Activated CD4-positive, alpha-beta memory T cell treated with anti-CD3 and anti-CD28 coated beads for 36 hours (primary cell): ENCODE data around the gene CALN1. TPM values are rescaled to one million over a fixed set of nuclear protein-coding genes. Genes with fewer than 3 reads are reported as not detected.

ENCODE experiments used
- CTCF ChIA-PET: fragments of 350-600 bp; sonication (Branson Sonifier 250); formaldehyde crosslinking; loops from one replicate; lab custom pipeline; 2021; ENCODE audit warnings: antibody characterized with exemption, inconsistent platforms; lab: Charles Lee
- POLR2A ChIA-PET: fragments of 350-600 bp; sonication (Branson Sonifier 250); formaldehyde crosslinking; loops from one replicate; lab custom pipeline; 2021; ENCODE audit warnings: antibody characterized with exemption; lab: Charles Lee
- DNase-seq: peaks from one replicate; pipeline ENCODE4 v3.0.0-alpha.2; 2020
- H3K27ac Mint-ChIP-seq: one replicate; pipeline ENCODE4 v1.8.0; 2021; ENCODE audit warnings: mixed read lengths
- H3K27me3 Mint-ChIP-seq: one replicate; pipeline ENCODE4 v1.8.0; 2021; ENCODE audit warnings: mixed read lengths
- H3K36me3 Mint-ChIP-seq: one replicate; pipeline ENCODE4 v1.8.0; 2021; ENCODE audit warnings: mixed read lengths
- H3K4me1 Mint-ChIP-seq: one replicate; pipeline ENCODE4 v1.8.0; 2021; ENCODE audit warnings: low read depth, mixed read lengths
- H3K4me3 Mint-ChIP-seq: one replicate; pipeline ENCODE4 v1.8.0; 2021; ENCODE audit warnings: mild to moderate bottlenecking, mixed read lengths
- H3K9me3 Mint-ChIP-seq: one replicate; pipeline ENCODE4 v1.8.0; 2021; ENCODE audit warnings: mixed read lengths
- intact Hi-C: fragments of 100-400 bp; cut with micrococcal nuclease; formaldehyde crosslinking; loops from one replicate; pipeline ENCODE4 v1.15.1; 2023
- total RNA-seq, 2 experiments: library from RNA; stranded (reverse); gene quantifications; one replicate each; pipeline ENCODE4 v1.2.3, GENCODE V29; 2021

CALN1 gene
- total RNA-seq, 2 experiments from 2014 or later, result not detected

DNA sequence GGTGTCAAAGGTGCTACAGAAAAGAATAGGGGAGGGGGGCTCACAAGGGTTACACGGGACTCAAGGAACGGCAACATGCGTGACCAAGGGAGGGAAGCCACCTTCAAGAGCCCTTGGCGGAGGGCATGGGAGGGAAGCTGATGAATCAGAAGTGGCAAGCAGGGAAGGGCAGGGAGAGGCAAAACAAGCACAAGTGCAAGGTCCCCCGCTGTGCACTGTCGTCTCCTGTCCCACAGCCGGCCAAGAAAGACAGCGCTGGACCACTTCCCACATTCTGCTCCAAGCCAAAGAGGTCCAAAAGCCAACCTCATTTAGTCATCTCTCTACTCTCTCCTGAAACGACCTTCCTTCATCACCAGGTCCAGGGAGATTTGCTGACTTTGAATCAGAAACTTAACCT lies 102.7 kb downstream of the CALN1 start:
- H3K4me3 Mint-ChIP-seq, result no peak overlapping the region
- no peak for DNase-seq
- H3K27ac Mint-ChIP-seq, result no peak overlapping the region
- CTCF ChIA-PET, result no interaction called here
- H3K36me3 Mint-ChIP-seq, result no peaks in the 10 kb centered on the region
- H3K9me3 Mint-ChIP-seq, result no peaks in the 10 kb centered on the region
- intact Hi-C loops, result no loop called here
- no peaks in the 10 kb centered on the region for H3K27me3 Mint-ChIP-seq
- no peaks in the 10 kb centered on the region for H3K4me1 Mint-ChIP-seq
- POLR2A ChIA-PET, result no interaction called here

DNA sequence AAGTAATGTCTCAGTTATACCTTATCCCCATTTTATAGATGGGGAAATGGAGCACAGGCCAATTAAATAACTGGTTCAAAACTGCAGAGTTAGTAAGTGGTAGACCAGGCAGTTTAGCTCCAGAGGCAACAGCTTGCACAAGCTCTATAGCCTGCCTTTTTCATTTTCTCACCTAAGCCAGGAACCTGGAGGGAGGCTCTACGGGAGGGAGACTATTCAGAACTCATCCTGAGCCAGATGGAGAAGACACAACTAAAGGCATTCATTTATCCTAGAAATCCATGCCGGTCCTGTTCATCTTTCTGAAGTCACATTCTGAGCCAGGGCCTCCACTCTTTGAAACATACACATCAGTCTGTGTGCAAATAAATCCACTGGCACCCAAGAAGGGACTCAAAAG lies 103.2 kb downstream of the CALN1 start:
- no peak for DNase-seq
- H3K9me3 Mint-ChIP-seq, result no peaks in the 10 kb centered on the region
- ChIA-PET POLR2A (no interaction called here), CTCF (no interaction called here)
- H3K4me3 Mint-ChIP-seq, result no peak overlapping the region
- H3K4me1 Mint-ChIP-seq, result no peaks in the 10 kb centered on the region
- H3K36me3 Mint-ChIP-seq, result no peaks in the 10 kb centered on the region
- intact Hi-C loops, result no loop called here
- no peak overlapping the region for H3K27ac Mint-ChIP-seq
- H3K27me3 Mint-ChIP-seq, result no peaks in the 10 kb centered on the region

DNA sequence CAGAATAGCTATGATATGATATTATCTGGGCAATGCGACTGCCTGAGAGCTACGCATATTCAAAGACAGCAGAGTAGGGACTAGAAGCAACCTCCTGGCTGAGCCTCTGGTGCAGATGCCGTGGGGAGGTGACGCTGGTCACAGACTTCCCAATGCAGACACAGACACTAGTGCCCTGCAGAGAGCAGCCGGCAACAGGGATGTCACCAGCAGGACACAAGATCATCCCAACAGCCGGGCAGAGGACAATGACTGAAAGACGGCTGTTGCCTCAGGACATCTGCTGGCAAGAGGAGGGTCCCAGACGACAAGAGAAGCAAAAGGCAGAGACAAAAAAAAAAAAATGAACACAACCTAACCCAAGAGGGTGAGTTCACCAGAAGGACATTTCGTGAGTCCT lies 104.6 kb downstream of the CALN1 start:
- ChIA-PET CTCF (no interaction called here), POLR2A (no interaction called here)
- DNase-seq, result no peak
- Mint-ChIP-seq H3K27me3 (no peaks in the 10 kb centered on the region), H3K9me3 (no peaks in the 10 kb centered on the region), H3K4me3 (no peak overlapping the region), H3K27ac (no peak overlapping the region), H3K4me1 (no peaks in the 10 kb centered on the region), H3K36me3 (no peaks in the 10 kb centered on the region)
- intact Hi-C loops, result no loop called here

DNA sequence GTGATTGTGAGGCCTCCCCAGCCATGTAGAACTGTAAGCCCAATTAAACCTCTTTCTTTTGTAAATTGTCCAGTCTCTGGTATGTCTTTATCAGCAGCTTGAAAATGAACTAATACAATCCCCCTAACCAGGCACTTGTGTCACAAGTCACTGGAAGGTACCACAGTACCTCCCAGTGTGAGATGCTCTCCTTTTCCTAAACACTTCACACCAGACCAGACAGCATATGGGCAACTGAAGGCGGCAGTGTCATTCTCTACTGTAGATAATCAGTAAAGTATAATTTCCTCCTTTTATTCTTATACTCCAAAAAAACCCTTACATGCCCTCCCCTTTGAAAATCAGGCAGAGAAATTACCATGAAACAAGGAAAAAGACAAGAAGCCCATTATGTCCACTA lies 113.2 kb downstream of the CALN1 start:
- ChIA-PET CTCF (no interaction called here), POLR2A (no interaction called here)
- no peaks in the 10 kb centered on the region for H3K36me3 Mint-ChIP-seq
- H3K9me3 Mint-ChIP-seq, result no peaks in the 10 kb centered on the region
- no peaks in the 10 kb centered on the region for H3K27me3 Mint-ChIP-seq
- no peak overlapping the region for H3K27ac Mint-ChIP-seq
- intact Hi-C loops, result no loop called here
- no peaks in the 10 kb centered on the region for H3K4me1 Mint-ChIP-seq
- no peak overlapping the region for H3K4me3 Mint-ChIP-seq
- DNase-seq, result no peak

DNA sequence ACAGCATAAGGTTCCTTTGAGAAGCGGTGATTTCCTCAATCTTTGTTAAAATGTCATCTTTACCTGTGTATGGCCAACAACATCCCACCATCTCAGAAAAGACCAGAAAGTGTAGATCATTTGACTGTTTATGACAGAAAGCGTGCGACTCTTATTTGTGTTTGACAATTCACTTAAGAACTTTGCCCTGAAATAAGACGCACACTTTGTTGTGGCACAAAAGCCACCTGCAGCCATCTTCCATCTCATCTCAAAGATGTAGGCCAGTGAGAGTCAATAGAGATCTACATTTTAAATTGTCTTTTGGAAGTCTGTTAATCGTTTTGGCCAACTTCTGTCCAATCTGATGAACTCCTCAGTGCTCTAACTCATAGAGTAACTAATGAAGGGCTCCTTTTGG lies 114.0 kb downstream of the CALN1 start:
- no peak overlapping the region for H3K4me3 Mint-ChIP-seq
- H3K27ac Mint-ChIP-seq, result no peak overlapping the region
- H3K4me1 Mint-ChIP-seq, result no peaks in the 10 kb centered on the region
- DNase-seq, result no peak
- intact Hi-C loops, result no loop called here
- H3K36me3 Mint-ChIP-seq, result no peaks in the 10 kb centered on the region
- no peaks in the 10 kb centered on the region for H3K9me3 Mint-ChIP-seq
- H3K27me3 Mint-ChIP-seq, result no peaks in the 10 kb centered on the region
- POLR2A ChIA-PET, result no interaction called here
- CTCF ChIA-PET, result no interaction called here

DNA sequence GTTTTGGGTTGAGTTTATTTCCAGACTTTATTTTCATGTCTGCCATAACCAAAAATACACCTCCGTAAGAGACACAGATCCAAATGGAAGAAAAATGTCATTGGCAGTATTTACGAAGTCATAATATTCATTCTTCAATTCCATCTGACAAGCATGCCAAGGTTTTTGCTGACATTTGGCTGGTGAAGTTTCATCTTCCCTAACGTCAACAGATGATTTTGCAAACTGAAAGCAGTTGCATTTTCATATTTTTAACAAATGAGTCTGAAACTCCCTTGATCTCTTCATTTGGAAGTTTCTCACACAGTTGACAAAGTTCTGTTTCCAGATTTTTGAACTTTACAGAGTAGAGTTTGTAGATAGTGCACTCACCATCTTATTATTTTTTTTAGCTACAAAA lies 114.5 kb downstream of the CALN1 start:
- Mint-ChIP-seq H3K36me3 (no peaks in the 10 kb centered on the region), H3K4me3 (no peak overlapping the region), H3K9me3 (no peaks in the 10 kb centered on the region), H3K4me1 (no peaks in the 10 kb centered on the region), H3K27me3 (no peaks in the 10 kb centered on the region), H3K27ac (no peak overlapping the region)
- intact Hi-C loops, result no loop called here
- POLR2A ChIA-PET, result no interaction called here
- CTCF ChIA-PET, result no interaction called here
- DNase-seq, result no peak

DNA sequence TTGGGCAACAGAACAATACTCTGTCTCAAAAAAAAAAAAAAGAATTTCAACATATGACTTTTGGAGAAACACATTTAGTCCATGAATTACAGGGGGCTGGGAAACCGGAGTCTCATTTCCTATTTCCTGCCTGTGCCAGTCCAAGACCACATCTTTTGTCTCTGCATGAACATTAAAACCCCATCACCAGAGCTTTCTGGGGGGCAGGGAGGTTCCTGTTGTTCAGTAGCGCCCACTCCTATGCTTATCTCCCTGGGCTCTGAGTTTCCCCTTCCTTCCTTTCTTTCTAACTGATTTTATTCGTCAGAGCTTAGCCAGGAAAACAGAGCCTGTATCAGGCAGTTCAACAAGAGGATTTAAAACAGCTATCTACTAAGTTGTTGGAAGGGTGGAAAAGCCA lies 119.3 kb downstream of the CALN1 start:
- Mint-ChIP-seq H3K27ac (no peak overlapping the region), H3K36me3 (no peaks in the 10 kb centered on the region), H3K4me3 (no peak overlapping the region), H3K27me3 (no peaks in the 10 kb centered on the region), H3K4me1 (no peaks in the 10 kb centered on the region), H3K9me3 (peaks cover 10% of the 10 kb centered on the region)
- POLR2A ChIA-PET, result no interaction called here
- DNase-seq, result no peak
- intact Hi-C loops, result no loop called here
- CTCF ChIA-PET, result no interaction called here

DNA sequence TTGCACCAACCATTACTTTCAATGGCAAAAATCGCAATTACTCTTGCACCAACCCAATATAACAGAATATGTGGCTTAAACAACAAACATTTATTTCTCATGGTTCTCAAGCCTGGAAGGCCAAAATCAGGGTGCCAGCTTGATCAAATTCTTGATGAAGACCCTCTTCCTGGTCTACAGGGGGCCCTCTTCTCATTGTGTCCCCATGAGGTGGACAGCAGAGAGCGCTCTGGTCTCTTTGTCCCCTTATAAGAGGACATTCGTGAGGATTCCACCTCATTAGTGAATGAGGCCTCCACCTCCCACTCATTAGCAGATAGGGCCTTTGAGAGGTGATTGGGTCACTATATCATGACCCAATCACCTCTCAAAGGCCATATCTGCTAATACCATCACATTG lies 120.0 kb downstream of the CALN1 start:
- POLR2A ChIA-PET, result no interaction called here
- no peak for DNase-seq
- Mint-ChIP-seq H3K36me3 (no peaks in the 10 kb centered on the region), H3K4me1 (no peaks in the 10 kb centered on the region), H3K27ac (no peak overlapping the region), H3K27me3 (no peaks in the 10 kb centered on the region), H3K9me3 (peaks cover 10% of the 10 kb centered on the region), H3K4me3 (no peak overlapping the region)
- intact Hi-C loops, result no loop called here
- CTCF ChIA-PET, result no interaction called here

DNA sequence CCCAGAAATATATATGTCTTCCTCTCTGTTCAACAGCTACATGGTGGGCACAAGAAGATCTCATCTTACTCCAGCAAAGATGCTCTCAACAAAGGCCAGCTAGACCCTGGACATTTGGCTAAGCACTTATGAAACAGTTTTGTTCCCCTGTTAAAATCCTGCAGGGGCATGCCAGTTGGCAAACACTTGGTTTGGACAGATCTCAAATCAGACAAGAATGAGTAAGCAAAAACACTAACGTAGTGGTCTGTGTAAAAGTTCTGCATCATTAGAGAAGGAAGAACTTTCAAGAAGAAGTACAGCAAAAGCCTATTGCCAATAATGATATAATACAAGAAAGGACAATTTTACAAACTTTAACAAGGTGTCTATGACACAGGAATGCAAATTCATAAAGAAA lies 125.6 kb downstream of the CALN1 start:
- Mint-ChIP-seq H3K9me3 (peaks cover 13% of the 10 kb centered on the region), H3K27me3 (no peaks in the 10 kb centered on the region), H3K4me3 (no peak overlapping the region), H3K4me1 (no peaks in the 10 kb centered on the region), H3K27ac (no peak overlapping the region), H3K36me3 (no peaks in the 10 kb centered on the region)
- ChIA-PET CTCF (no interaction called here), POLR2A (no interaction called here)
- intact Hi-C loops, result no loop called here
- DNase-seq, result no peak

DNA sequence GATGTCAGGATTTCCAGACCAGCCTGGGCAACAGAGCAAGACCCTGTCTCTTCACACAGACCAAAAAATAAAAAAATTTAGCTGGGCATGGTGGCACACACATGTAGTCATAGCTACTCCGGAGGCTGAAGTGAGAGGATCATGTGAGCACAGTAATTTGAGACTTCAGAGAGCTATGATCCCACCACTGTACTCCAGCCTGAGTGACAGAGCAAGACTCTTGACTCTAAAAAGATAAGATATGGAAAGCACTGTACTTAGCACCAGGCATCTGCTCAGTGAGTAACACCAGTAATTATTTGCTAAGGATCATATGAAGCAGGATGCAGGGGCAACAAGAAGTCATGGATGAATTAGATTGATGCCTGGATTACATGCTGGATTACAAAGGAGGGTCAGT lies 128.8 kb downstream of the CALN1 start:
- Mint-ChIP-seq H3K27ac (no peak overlapping the region), H3K27me3 (no peaks in the 10 kb centered on the region), H3K9me3 (peaks cover 3% of the 10 kb centered on the region), H3K36me3 (no peaks in the 10 kb centered on the region), H3K4me3 (no peak overlapping the region), H3K4me1 (no peaks in the 10 kb centered on the region)
- no peak for DNase-seq
- POLR2A ChIA-PET, result no interaction called here
- CTCF ChIA-PET, result no interaction called here
- intact Hi-C loops, result no loop called here

DNA sequence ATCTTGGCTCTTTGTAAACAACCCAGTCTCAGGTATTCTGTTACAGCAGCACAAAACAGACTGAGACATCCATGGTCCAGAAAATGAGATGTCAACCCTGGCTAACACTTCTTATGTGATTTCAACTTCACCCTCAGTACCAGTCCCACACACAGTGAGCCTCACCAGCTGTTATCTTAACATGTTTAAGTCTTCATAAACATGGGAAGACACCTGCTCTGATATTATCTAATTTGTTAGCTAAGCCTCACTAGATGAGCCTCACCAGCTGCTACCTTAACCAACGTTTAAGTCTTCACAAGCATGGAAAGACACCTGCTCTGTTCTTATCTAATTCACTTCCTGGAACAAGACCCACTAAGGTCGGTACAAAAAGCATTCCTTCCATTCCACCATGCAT lies 130.8 kb downstream of the CALN1 start:
- Mint-ChIP-seq H3K27me3 (no peaks in the 10 kb centered on the region), H3K4me3 (no peak overlapping the region), H3K9me3 (peaks cover 17% of the 10 kb centered on the region), H3K27ac (no peak overlapping the region), H3K4me1 (no peaks in the 10 kb centered on the region), H3K36me3 (no peaks in the 10 kb centered on the region)
- ChIA-PET POLR2A (no interaction called here), CTCF (no interaction called here)
- intact Hi-C loops, result no loop called here
- no peak for DNase-seq

DNA sequence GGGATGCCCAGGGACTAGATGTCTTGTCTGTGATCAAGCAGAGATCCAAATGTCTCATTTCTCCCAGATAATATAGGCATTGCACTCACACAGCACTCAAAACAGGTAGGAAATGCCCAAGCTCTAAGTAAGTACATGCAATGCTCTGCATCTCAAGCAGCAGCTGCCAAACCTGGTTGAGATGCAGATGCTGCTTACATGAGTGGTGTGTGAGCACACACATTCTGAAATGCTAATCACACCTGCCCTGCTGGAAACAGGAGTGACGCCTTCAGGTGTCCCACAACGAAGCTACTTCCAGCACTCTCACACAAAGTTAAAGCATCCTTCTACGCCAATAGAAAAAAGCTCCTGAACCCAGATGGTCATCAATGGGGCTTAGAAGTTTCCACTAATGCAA lies 132.9 kb downstream of the CALN1 start:
- Mint-ChIP-seq H3K27ac (no peak overlapping the region), H3K4me3 (no peak overlapping the region), H3K4me1 (no peaks in the 10 kb centered on the region), H3K36me3 (no peaks in the 10 kb centered on the region), H3K9me3 (peaks cover 33% of the 10 kb centered on the region), H3K27me3 (no peaks in the 10 kb centered on the region)
- CTCF ChIA-PET, result no interaction called here
- intact Hi-C loops, result no loop called here
- POLR2A ChIA-PET, result no interaction called here
- no peak for DNase-seq

DNA sequence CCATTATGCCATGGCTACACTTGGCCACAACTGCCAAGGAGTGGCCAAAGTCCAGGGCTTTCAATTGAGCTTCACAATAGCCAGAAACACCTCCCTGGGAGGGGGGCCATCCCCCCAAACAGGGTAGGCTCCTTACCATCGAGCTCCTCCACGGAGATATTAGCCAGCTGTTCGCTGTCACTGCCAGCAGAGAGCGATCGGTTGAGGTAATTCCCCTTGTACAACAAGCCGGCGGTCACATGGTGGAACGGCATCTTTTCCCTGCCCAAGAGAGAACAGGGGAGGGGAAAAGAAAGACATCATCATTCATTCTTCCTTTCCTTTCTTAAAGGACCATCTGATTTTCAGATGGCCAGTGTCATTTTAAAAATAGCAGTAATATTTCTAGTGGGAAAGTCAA lies 133.6 kb downstream of the CALN1 start:
- no peak overlapping the region for H3K4me3 Mint-ChIP-seq
- no peaks in the 10 kb centered on the region for H3K4me1 Mint-ChIP-seq
- DNase-seq, result no peak
- H3K9me3 Mint-ChIP-seq, result peaks cover 30% of the 10 kb centered on the region
- H3K36me3 Mint-ChIP-seq, result no peaks in the 10 kb centered on the region
- H3K27me3 Mint-ChIP-seq, result no peaks in the 10 kb centered on the region
- CTCF ChIA-PET, result no interaction called here
- intact Hi-C loops, result no loop called here
- POLR2A ChIA-PET, result no interaction called here
- no peak overlapping the region for H3K27ac Mint-ChIP-seq
